H1 (cell line): Measurements from ENCODE around the gene DDX1. TPM values are rescaled to one million over a fixed set of nuclear protein-coding genes. Genes with fewer than 3 reads are reported as not detected.

Source experiments
- BRCA1 ChIP-seq: IDR thresholded peaks from 2 replicates; pipeline ENCODE4 v1.6.1; 2012; ENCODE audit warnings: low read depth, low read length, improper control_type of control experiment
- CTBP2 ChIP-seq: IDR thresholded peaks from 2 replicates; pipeline ENCODE4 v1.7.0; 2011; ENCODE audit warnings: borderline replicate concordance, mild to moderate bottlenecking, moderate library complexity, mixed read lengths, low read length; ENCODE audit not compliant: insufficient read depth, insufficient read length
- CTCF ChIP-seq, 3 experiments: IDR thresholded peaks; 1 replicate in 2 of 3; 2 replicates in 1 of 3; pipeline versions ENCODE4 v1.5.1 to v1.6.1; 2011; ENCODE audit warnings: low read length in 3 of 3, mild to moderate bottlenecking in 3 of 3, inconsistent platforms in 2 of 3, low read depth in 1 of 3, moderate library complexity in 1 of 3; ENCODE audit not compliant: insufficient read depth in 1 of 3; ENCODE audit errors: control extremely low read depth in 1 of 3
- EP300 ChIP-seq, 2 experiments: IDR thresholded peaks; 1 replicate in 1 of 2; 2 replicates in 1 of 2; pipeline ENCODE4 v1.6.1; 2011 to 2012; ENCODE audit warnings: low read depth in 2 of 2, low read length in 2 of 2, mild to moderate bottlenecking in 2 of 2, borderline replicate concordance in 1 of 2, inconsistent platforms in 1 of 2, moderate library complexity in 1 of 2
- POU5F1 ChIP-seq: IDR thresholded peaks from 2 replicates; pipeline ENCODE4 v1.6.1; 2011; ENCODE audit warnings: low read depth, mild to moderate bottlenecking, low read length, moderate library complexity
- RBBP5 ChIP-seq: IDR thresholded peaks from 2 replicates; pipeline ENCODE4 v1.7.1; 2012; ENCODE audit warnings: low read depth, mild to moderate bottlenecking, inconsistent platforms, low read length, moderate library complexity, borderline replicate concordance
- SIX5 ChIP-seq: IDR thresholded peaks from 2 replicates; pipeline ENCODE4 v1.6.1; 2011; ENCODE audit warnings: mild to moderate bottlenecking, low read depth, low read length
- SRF ChIP-seq: IDR thresholded peaks from 2 replicates; pipeline ENCODE4 v1.6.1; 2011; ENCODE audit warnings: mild to moderate bottlenecking, low read depth, low read length, moderate library complexity
- TEAD4 ChIP-seq: IDR thresholded peaks from 2 replicates; pipeline ENCODE4 v1.6.1; 2012; ENCODE audit warnings: low read depth, low read length, inconsistent platforms, mixed read lengths
- YY1 ChIP-seq: IDR thresholded peaks from 2 replicates; pipeline ENCODE4 v1.6.1; 2011; ENCODE audit warnings: low read depth, mild to moderate bottlenecking, low read length
- polyA plus RNA-seq, 7 experiments: library from polyadenylated mRNA; depleted of rRNA in 3 of 7; stranded (reverse) in 5 of 7; unstranded in 2 of 7; fragments of >200 nt in 5 of 7; fragments of 200-250 nt in 2 of 7; gene quantifications; 1 replicate in 5 of 7; 2 replicates in 1 of 7; 4 replicates in 1 of 7; pipeline versions ENCODE4 v1.2.1 to v1.2.3, GENCODE V29; 2011 to 2013; ENCODE audit warnings: missing spikeins in 2 of 7, mixed read lengths in 2 of 7
- total RNA-seq: library from RNA; stranded (reverse); fragmentation: NEBNext Ultra II Directional; extraction: Animal tissue kit (Norgen Biotek cat#: 25700); gene quantifications from 2 replicates; pipeline ENCODE4 v1.2.1, GENCODE V29; 2021

Gene DDX1
- total and polyA plus RNA-seq, 2 of the 8 experiments (the other 6 are each of a cell fraction or from before 2014, with no cell fraction given): 51.1 to 161 TPM

GRCh38 chr2:15616850-15617777 lies 25.4 kb downstream of the DDX1 start (continued):
- TF ChIP-seq CTCF (IDR thresholded peaks at IDR 0.05; ENCODE audit: control extremely low read depth in 1 of 3, insufficient read depth in 1 of 3, low read depth in 1 of 3, low read length in 3 of 3) (no peak), BRCA1 (no peak), CTBP2 (no peak), RBBP5 (no peak), YY1 (no peak), SIX5 (no peak), TEAD4 (no peak), POU5F1 (no peak), SRF (no peak), EP300 (IDR thresholded peaks at IDR 0.05; ENCODE audit: borderline replicate concordance in 1 of 2, low read depth in 2 of 2, low read length in 2 of 2) (no peak)
